ENCODE measurements around the gene FBP2.

GRCh38 chr9:94511134-94511954, 82.3 kb downstream of the FBP2 start:
- TF ChIP-seq CTCF (conservative IDR thresholded peaks at IDR 0.05; ENCODE audit: low read length) (no peak), EZH2phosphoT487 (IDR thresholded peaks at IDR 0.05; ENCODE audit: borderline replicate concordance, low read depth, low read length) (no peak)
